Gastroesophageal sphincter (tissue), 4 donors: ENCODE data around the gene FAT1. TPM values are rescaled to one million over a fixed set of nuclear protein-coding genes. Genes with fewer than 3 reads are reported as not detected.
A peak's percentile ranks its signal among the peaks of the same experiment; 100 is the strongest.

Experiments
- ATAC-seq: fragments of 150-250 bp; one replicate; pipeline ENCODE4 v1.9.1; 2016; ENCODE audit warnings: mild to moderate bottlenecking, moderate library complexity
- H3K27ac ChIP-seq, 4 donors: fragments of 200-600 bp; sonication (generic) in 3 of 4; 1 replicate in 3 of 4; 2 replicates in 1 of 4; pipeline ENCODE4 v1.5.1; 2016 to 2019
- H3K27me3 ChIP-seq: fragments of 200-600 bp; sonication (generic); one replicate; pipeline ENCODE4 v1.5.1; 2019
- H3K36me3 ChIP-seq, 2 donors: fragments of 200-600 bp; sonication (generic); one replicate each; pipeline ENCODE4 v1.5.1; 2019; ENCODE audit warnings: control low read depth in 1 of 2
- H3K4me1 ChIP-seq, 3 donors: fragments of 200-600 bp; sonication (generic); 1 replicate in 2 of 3; 2 replicates in 1 of 3; pipeline ENCODE4 v1.5.1; 2016 to 2019; ENCODE audit warnings: control low read depth in 2 of 3
- H3K4me3 ChIP-seq, 2 donors: fragments of 200-600 bp; sonication (generic); one replicate each; pipeline ENCODE4 v1.5.1; 2019; ENCODE audit warnings: mild to moderate bottlenecking in 1 of 2, moderate library complexity in 1 of 2
- H3K9me3 ChIP-seq, 3 donors: fragments of 200-600 bp; sonication (generic); one replicate each; pipeline ENCODE4 v1.5.1; 2017 to 2019; ENCODE audit warnings: control low read depth in 2 of 3
- CTCF ChIP-seq, 4 experiments: fragments of 200-600 bp in 2 of 4; fragments of 450-650 bp in 2 of 4; sonication (generic) in 1 of 4; IDR thresholded peaks; one replicate each; pipeline ENCODE4 v1.5.1; 2017 to 2019; ENCODE audit warnings: antibody characterized with exemption in 4 of 4, mild to moderate bottlenecking in 2 of 4, moderate library complexity in 2 of 4
- EP300 ChIP-seq: sonication (generic); formaldehyde crosslinking; IDR thresholded peaks from one replicate; pipeline ENCODE4 v1.6.1; 2017; ENCODE audit warnings: antibody characterized with exemption, mild to moderate bottlenecking
- POLR2A ChIP-seq, 2 donors: fragments of 450-650 bp; IDR thresholded peaks; one replicate each; pipeline ENCODE4 v1.6.1; 2017; ENCODE audit warnings: antibody characterized with exemption in 2 of 2, mild to moderate bottlenecking in 2 of 2, moderate library complexity in 1 of 2
- POLR2AphosphoS5 ChIP-seq: sonication (generic); formaldehyde crosslinking; IDR thresholded peaks from one replicate; pipeline ENCODE4 v1.6.1; 2017; ENCODE audit warnings: antibody characterized with exemption
- WGBS, 2 donors: methylation state at CpG; one replicate each; pipeline ENCODE4 v1.1.5; 2018; ENCODE audit warnings: low coverage in 1 of 2; 5-methylcytosine and 5-hydroxymethylcytosine counted together
- total RNA-seq, 4 donors: library from RNA; depleted of rRNA; stranded (reverse); fragments of >200 nt; gene quantifications; one replicate each; pipeline ENCODE4 v1.1.0, GENCODE V29; 2016

The FAT1 gene
- total RNA-seq, 4 donors from 2014 or later: 84.4 to 279 (median 154) TPM

DNA sequence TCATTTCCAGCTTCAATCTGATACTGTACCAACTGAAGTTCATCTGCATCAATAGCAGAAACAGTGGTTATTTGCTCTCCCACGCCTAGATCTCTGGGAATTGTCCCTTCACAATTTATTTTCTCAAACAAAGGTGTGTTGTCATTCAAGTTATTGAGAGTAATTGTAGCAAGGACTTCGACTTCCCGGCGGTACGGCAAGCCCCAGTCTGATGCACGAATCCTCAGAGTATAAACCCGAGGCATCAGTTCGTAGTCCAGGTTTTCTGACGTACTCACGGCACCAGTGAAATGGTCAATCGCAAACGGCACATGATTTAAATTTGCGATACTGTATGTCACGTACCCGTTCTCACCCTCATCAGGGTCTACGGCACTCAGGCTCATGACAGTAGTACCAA lies 15.7 kb downstream of the FAT1 start:
- H3K4me1 ChIP-seq: peaks cover 0 to 62% (median 0%) of the 10 kb centered on the region in 3 donors

GRCh38 chr4:186707574-186707973 lies 16.1 kb downstream of the FAT1 start:
- Histone ChIP-seq H3K36me3 (peaks cover 0 to 33% of the 10 kb centered on the region in 2 donors), H3K9me3 (no peaks in the 10 kb centered on the region), H3K4me3 (no peak overlapping the region), H3K27ac (no peak overlapping the region), H3K4me1 (peaks cover 0 to 66% (median 1%) of the 10 kb centered on the region in 3 donors), H3K27me3 (no peaks in the 10 kb centered on the region)
- TF ChIP-seq EP300 (no peak), POLR2AphosphoS5 (no peak), POLR2A (IDR thresholded peaks at IDR 0.05) (no peak), CTCF (IDR thresholded peaks at IDR 0.05) (no peak)
- 93 to 97% methylated on average over 6 of the region's 6 CpGs for WGBS, 2 donors
- ATAC-seq: no peak

More for the DNA sequence above, 15.7 kb downstream of the FAT1 start:
- no peaks in the 10 kb centered on the region for H3K27me3 ChIP-seq
- no peak for TF ChIP-seq CTCF (IDR thresholded peaks at IDR 0.05)
- TF ChIP-seq EP300: no peak
- TF ChIP-seq POLR2A (IDR thresholded peaks at IDR 0.05): no peak
- no peak for TF ChIP-seq POLR2AphosphoS5
- no peak overlapping the region for H3K27ac ChIP-seq
- no peak for ATAC-seq
- WGBS, 2 donors: 91 to 95% methylated on average over 14 to 16 of the region's 16 CpGs
- H3K9me3 ChIP-seq: no peaks in the 10 kb centered on the region
- no peak overlapping the region for H3K4me3 ChIP-seq
- peaks cover 0 to 33% of the 10 kb centered on the region in 2 donors for H3K36me3 ChIP-seq

DNA sequence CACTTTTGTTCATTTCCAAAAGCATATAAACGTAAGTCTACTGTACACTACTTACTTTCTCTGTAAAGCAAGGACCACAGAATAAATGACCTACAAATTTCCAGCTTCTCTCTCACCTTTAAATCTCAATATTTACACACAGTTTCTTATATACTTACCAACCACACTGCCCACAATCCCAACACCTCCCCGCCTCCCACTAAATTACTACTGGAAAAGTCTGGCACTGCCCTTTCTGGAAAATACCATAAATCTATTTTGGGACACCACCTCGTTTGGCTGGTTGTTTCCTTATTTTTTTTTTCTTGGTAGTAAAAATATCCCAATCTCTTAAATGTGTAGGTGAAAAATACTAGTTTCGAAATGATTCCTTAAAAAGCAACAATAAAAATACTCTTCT lies 19.6 kb downstream of the FAT1 start:
- peak overlapping the region; percentile 30 to 85 (median 80) for H3K27ac ChIP-seq
- no peaks in the 10 kb centered on the region for H3K9me3 ChIP-seq
- TF ChIP-seq EP300 (no peak), POLR2AphosphoS5 (peak; percentile 22)
- WGBS, 2 donors: 39 to 50% methylated on average over 2 to 4 of the region's 4 CpGs
- peaks cover 0 to 78% (median 16%) of the 10 kb centered on the region in 3 donors for H3K4me1 ChIP-seq
- H3K4me3 ChIP-seq: no peak overlapping the region
- peaks cover 0 to 29% of the 10 kb centered on the region in 2 donors for H3K36me3 ChIP-seq
- H3K27me3 ChIP-seq: no peaks in the 10 kb centered on the region
- ATAC-seq: no peak

DNA sequence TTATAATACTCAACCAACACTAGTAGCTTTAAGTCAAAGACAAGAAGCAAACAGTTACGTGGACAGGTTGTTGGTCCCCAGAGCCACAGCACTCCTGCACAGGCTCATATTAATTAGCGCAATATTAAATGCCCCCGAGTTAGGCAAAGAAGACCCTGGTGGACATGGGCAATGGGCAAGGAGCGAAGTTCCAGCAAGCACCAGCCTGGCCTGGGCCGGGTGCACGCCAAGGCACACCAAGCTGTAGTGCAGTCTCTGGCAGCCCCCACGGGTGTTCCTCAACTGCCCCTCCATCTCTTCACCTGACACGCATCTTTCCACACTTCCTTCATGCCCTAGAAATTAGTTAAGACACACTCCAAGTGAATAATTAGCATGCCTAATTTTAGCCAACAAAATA lies 20.1 kb downstream of the FAT1 start:
- peak overlapping the region; percentile 30 to 85 (median 80) for H3K27ac ChIP-seq
- peaks cover 0 to 23% of the 10 kb centered on the region in 2 donors for H3K36me3 ChIP-seq
- ATAC-seq: no peak
- 22 to 82% methylated on average over 7 to 8 of the region's 8 CpGs for WGBS, 2 donors
- no peaks in the 10 kb centered on the region for H3K9me3 ChIP-seq
- TF ChIP-seq EP300 (no peak), POLR2A (IDR thresholded peaks at IDR 0.05) (no peak), CTCF (IDR thresholded peaks at IDR 0.05) (no peak), POLR2AphosphoS5 (no peak)
- H3K4me1 ChIP-seq: peaks cover 0 to 74% (median 16%) of the 10 kb centered on the region in 3 donors
- H3K27me3 ChIP-seq: no peaks in the 10 kb centered on the region
- no peak overlapping the region for H3K4me3 ChIP-seq

GRCh38 chr4:186702940-186703339 lies 20.7 kb downstream of the FAT1 start:
- no peak for ATAC-seq
- Histone ChIP-seq H3K4me1 (peaks cover 0 to 74% (median 16%) of the 10 kb centered on the region in 3 donors), H3K36me3 (peaks cover 0 to 18% of the 10 kb centered on the region in 2 donors), H3K27ac (peak overlapping the region in 3 of 4 donors; percentile 80 to 85 (median 81)), H3K4me3 (no peak overlapping the region), H3K9me3 (no peaks in the 10 kb centered on the region), H3K27me3 (no peaks in the 10 kb centered on the region)
- TF ChIP-seq POLR2AphosphoS5: no peak
- TF ChIP-seq EP300: no peak
- no peak for TF ChIP-seq CTCF (IDR thresholded peaks at IDR 0.05)
- no peak for TF ChIP-seq POLR2A (IDR thresholded peaks at IDR 0.05)
- WGBS, 2 donors: 84% methylated on average over 10 of the region's 10 CpGs; no CpG with 5 or more reads in 1 of the 2 donors
